Psoas muscle (tissue), 8 donors: ENCODE measurements around the gene ARL14. TPM values are rescaled to one million over a fixed set of nuclear protein-coding genes. Genes with fewer than 3 reads are reported as not detected.

Experiments used
- ATAC-seq, 4 donors: fragments of 200-7000 bp; cut with Tn5 transposase; one replicate each; pipeline ENCODE4 v1.9.1; 2020; ENCODE audit warnings: moderate library complexity in 3 of 4, mild to moderate bottlenecking in 2 of 4
- DNase-seq, 2 donors: peaks; one replicate each; pipeline ENCODE4 v3.0.0-alpha.2; 2020
- H3K27ac ChIP-seq: fragments of 200-600 bp; one replicate; pipeline ENCODE4 v1.8.0; 2022
- H3K27me3 ChIP-seq, 3 donors: fragments of 200-600 bp in 1 of 3; one replicate each; pipeline versions ENCODE4 v1.6.1 to v1.8.0; 2013 to 2022; ENCODE audit warnings: low read length in 2 of 3, mild to moderate bottlenecking in 2 of 3, moderate library complexity in 1 of 3; ENCODE audit not compliant: insufficient read depth in 3 of 3
- H3K36me3 ChIP-seq, 2 donors: fragments of 200-600 bp in 1 of 2; one replicate each; pipeline versions ENCODE4 v1.6.1 to v1.8.0; 2013 to 2022; ENCODE audit warnings: low read depth in 1 of 2, mild to moderate bottlenecking in 1 of 2, moderate library complexity in 1 of 2; ENCODE audit not compliant: insufficient read depth in 1 of 2
- H3K4me1 ChIP-seq: fragments of 200-600 bp; one replicate; pipeline ENCODE4 v1.8.0; 2022
- H3K4me3 ChIP-seq: fragments of 200-600 bp; one replicate; pipeline ENCODE4 v1.8.0; 2022; ENCODE audit warnings: mild to moderate bottlenecking
- H3K9me3 ChIP-seq: fragments of 200-600 bp; one replicate; pipeline ENCODE4 v1.8.0; 2022
- WGBS, 3 donors: extraction: QIAGEN DNeasy Blood & Tissue Kit; methylation state at CpG; one replicate each; pipeline versions ENCODE4 v1.1.6 to v1.1.7; 2013; 5-methylcytosine and 5-hydroxymethylcytosine counted together
- intact Hi-C, 2 donors: fragments of 100-400 bp; cut with DNase I; formaldehyde crosslinking; loops; one replicate each; pipeline versions ENCODE4 v1.11.0 to v1.14.2; 2022
- long read RNA-seq, 2 donors: library from polyadenylated mRNA; unstranded; transcript quantifications; one replicate each; pipeline ENCODE4 v2.0.0, GENCODE V29; 2021
- polyA plus RNA-seq, 3 donors: library from polyadenylated mRNA; stranded (reverse); fragments of 200-250 nt; gene quantifications; one replicate each; pipeline ENCODE4 v1.2.3, GENCODE V29; 2013
- total RNA-seq, 4 donors: library from RNA; stranded (reverse); fragmentation: NEBNext Ultra II Directional in 2 of 4; extraction: Animal tissue kit (Norgen Biotek cat#: 25700) in 2 of 4; gene quantifications; one replicate each; pipeline versions ENCODE4 v1.2.1 to v1.2.4, GENCODE V29; 2021 to 2023
- TF ChIP-seq, protein P1 (sequence below): fragments of 200-600 bp; IDR thresholded peaks from one replicate; pipeline ENCODE4 v1.8.0; 2022; ENCODE audit warnings: antibody characterized with exemption
- donor health status: healthy with polysubstance abuse.
- donor health status: DM: no; HTN: no; CAD: no; lungs with moderate emphysema.
- donor health status: Bipolar disorder and iron deficiency.
- donor health status: healthy.
- donor health status: DM: yes; HTN: yes; CAD: no.
- donor health status: DM: no; HTN: no; CAD: no.
- donor health status: DM: no; HTN: no; CAD: no.
- donor health status: DM: yes; HTN: yes; CAD: no.

The ARL14 gene
- total RNA-seq (not detected), polyA plus RNA-seq (under 1 TPM in 1 of 3 donors, not detected in 2; 0.03 TPM)
- long read RNA-seq, donor 1 = 0 reads
- long read RNA-seq, donor 2 = 0 reads

DNA sequence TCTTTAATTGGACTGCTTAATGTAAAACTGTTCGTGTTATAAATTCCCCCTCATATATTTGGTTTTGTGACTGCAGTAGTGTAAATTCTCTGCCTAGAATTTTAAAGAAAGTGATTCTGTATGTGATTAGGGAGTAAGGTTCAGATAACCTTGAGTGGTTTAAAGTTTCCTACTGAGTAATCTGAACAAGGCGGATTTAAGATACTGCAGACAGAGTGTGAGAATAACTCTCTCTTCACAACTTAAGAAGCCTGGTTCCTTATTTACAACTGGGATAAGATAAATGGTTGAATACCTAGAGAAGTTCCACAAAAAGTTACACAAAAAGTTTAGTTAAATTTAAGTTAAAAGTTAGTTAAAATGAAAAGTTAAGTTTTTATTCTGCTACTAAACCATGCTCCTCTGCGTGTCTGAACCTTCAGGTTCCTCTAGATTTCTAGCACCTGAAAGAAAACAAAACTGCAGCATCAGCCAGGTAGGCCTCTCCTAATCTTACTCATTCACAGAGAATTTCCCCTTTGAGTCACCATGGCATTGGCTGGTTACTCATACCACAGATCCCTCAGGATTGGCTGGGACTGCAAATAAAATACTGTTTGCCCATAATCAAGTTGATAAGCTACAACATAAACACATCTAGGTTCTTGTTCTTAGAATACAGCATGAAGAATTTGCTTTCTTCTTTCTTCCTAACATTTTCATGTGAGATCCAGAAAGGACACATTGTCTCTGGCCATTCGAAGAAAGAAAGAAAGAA is at the start of gene ARL14:
Gene ARL14, plus strand, starts transcription at position 614 of the 757 bp plus-strand sequence. CDS start 187 bp downstream, outside the sequence.
- H3K27ac ChIP-seq = no peak within 1 kb of the TSS
- H3K36me3 ChIP-seq = no peaks in the 10 kb centered on the region
- H3K27me3 ChIP-seq = no peaks in the 10 kb centered on the region
- no peaks in the 10 kb centered on the region for H3K4me1 ChIP-seq
- H3K9me3 ChIP-seq = no peaks in the 10 kb centered on the region
- no peak within 1 kb of the TSS for H3K4me3 ChIP-seq
- DNase-seq (no peak), ATAC-seq (no peak)
- 81 to 97% (median 86%) methylated on average over 4 of the region's 4 CpGs for WGBS, 3 donors
- TF ChIP-seq, protein P1, sequence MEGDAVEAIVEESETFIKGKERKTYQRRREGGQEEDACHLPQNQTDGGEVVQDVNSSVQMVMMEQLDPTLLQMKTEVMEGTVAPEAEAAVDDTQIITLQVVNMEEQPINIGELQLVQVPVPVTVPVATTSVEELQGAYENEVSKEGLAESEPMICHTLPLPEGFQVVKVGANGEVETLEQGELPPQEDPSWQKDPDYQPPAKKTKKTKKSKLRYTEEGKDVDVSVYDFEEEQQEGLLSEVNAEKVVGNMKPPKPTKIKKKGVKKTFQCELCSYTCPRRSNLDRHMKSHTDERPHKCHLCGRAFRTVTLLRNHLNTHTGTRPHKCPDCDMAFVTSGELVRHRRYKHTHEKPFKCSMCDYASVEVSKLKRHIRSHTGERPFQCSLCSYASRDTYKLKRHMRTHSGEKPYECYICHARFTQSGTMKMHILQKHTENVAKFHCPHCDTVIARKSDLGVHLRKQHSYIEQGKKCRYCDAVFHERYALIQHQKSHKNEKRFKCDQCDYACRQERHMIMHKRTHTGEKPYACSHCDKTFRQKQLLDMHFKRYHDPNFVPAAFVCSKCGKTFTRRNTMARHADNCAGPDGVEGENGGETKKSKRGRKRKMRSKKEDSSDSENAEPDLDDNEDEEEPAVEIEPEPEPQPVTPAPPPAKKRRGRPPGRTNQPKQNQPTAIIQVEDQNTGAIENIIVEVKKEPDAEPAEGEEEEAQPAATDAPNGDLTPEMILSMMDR = no peak
- intact Hi-C loops = no loop called here

DNA sequence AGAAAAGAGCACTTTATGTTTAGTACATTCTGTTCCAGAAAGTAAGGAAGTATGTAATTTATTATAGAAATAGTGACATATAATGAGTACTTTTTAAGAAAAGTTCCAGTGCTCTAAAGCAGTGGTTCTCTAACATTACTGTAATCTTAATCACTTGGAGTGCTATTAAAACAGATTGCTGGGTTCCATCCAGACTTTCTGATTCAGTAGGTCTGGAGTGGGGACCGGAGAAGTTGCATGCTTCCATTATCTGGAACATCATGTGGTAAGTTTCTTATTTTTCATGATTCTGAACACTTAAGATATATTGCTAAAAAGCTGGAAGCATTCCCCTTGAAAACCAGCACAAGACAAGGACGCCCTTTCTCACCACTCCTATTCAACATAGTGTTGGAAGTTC is 47.5 kb upstream of the ARL14 start:
- TF ChIP-seq, protein P1 = no peak

DNA sequence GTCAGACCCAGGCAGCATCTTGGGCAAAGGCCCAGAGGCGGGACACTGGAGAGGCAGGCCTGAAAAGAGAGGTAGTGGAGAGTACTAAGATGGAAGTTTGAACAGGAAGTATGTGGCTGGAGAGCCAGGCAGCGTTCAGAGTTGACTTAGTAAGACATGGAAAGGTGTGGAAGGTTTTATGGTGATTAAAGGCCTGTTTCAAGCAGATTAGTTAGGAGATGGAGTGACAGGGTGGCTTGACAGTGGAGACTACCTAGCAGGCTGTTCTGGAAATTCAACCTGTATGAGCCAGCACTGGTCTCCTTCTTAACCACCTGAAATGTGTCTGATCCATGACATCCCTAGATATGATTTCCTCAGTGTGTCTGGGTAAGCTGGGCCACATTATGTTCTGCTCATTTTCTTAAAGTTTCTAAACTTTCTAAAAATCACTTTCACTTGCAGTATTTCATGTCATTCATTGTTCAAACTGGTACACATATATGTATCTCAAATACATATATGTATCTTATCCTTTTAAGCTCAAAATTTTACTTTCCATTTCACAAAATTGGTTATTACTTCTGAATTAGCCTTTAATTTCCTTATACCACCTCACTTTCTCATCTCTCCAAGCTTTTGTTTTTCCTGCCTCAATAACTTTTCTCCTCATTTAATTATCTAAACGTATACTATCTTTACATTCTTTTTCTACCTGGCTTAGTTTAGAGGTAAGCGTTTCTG is 43.4 kb upstream of the ARL14 start:
- H3K4me3 ChIP-seq = no peak overlapping the region
- DNase-seq (no peak), ATAC-seq (no peak)
- no peaks in the 10 kb centered on the region for H3K9me3 ChIP-seq
- 67 to 86% (median 73%) methylated on average over 4 of the region's 4 CpGs for WGBS, 3 donors
- intact Hi-C loops = no loop called here
- no peaks in the 10 kb centered on the region for H3K36me3 ChIP-seq
- TF ChIP-seq, protein P1 = no peak
- no peak overlapping the region for H3K27ac ChIP-seq
- no peaks in the 10 kb centered on the region for H3K27me3 ChIP-seq
- no peaks in the 10 kb centered on the region for H3K4me1 ChIP-seq

More for the DNA sequence above, 47.5 kb upstream of the ARL14 start:
- 71 to 88% (median 77%) methylated on average over 2 of the region's 2 CpGs for WGBS, 3 donors
- Histone ChIP-seq H3K27me3 (no peaks in the 10 kb centered on the region), H3K9me3 (no peaks in the 10 kb centered on the region), H3K36me3 (no peaks in the 10 kb centered on the region), H3K27ac (no peak overlapping the region), H3K4me1 (no peaks in the 10 kb centered on the region), H3K4me3 (no peak overlapping the region)
- ATAC-seq (no peak), DNase-seq (no peak)
- intact Hi-C loops = no loop called here

DNA sequence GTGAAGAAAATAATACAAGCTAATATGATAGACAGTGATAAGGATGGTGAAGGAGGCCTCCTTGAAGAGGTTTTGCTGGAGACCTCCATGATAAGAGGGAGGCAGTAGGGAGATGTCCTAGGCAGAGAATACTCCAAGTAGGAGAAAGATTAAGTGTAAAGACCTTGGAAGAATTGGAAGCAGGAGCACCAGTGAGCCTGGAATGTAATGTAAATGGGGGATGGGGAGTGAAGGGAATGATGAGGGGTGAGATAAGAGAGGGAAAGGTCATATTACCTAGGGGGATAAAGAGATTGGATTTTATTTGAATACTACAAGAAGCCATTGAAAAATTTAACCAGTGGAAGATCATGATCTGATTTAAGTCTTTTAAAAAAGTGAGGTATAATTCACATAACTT is 41.7 kb upstream of the ARL14 start:
- Histone ChIP-seq H3K27me3 (no peaks in the 10 kb centered on the region), H3K36me3 (no peaks in the 10 kb centered on the region), H3K9me3 (no peaks in the 10 kb centered on the region), H3K4me1 (no peaks in the 10 kb centered on the region), H3K4me3 (no peak overlapping the region), H3K27ac (no peak overlapping the region)
- no peak for ATAC-seq
- no peak for DNase-seq
- TF ChIP-seq, protein P1 = no peak
- intact Hi-C loops = no loop called here
